ENCODE data around the gene DOCK10. TPM values are rescaled to one million over a fixed set of nuclear protein-coding genes. Genes with fewer than 3 reads are reported as not detected.

DOCK10 gene
- total and polyA plus RNA-seq, 2 donors (not counting 3 experiments of a cell fraction or from before 2014, with no cell fraction given), result 5.8 to 23.0 TPM

DNA sequence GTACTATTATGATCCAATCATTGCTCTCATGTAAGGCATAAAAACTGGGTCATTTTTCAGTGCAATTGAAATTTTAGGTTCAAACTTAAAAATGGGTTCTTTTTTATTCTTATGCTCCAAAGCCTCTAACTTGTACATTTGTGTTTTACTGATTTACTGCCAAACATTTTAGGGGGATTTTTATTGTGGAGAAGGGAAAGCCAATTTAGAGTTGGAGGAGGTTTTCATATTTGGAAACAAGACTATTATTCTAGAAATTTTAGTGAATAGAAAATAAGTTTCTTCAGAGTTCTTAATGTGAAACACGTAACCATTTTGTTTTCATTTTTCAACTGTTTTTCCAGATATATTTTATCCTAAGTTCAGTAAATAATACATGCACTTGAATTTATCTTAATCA is 138.6 kb downstream of the DOCK10 start:
- H4K20me1 ChIP-seq (replicated peaks; ENCODE audit: control insufficient read depth, extremely low read depth, insufficient read depth, low read length), result no peaks in the 10 kb centered on the region
- no peak overlapping the region for H3K27ac ChIP-seq (ENCODE audit: insufficient read depth, low read depth, low read length)
- H3K4me3 ChIP-seq (replicated peaks in 1 of 3; ENCODE audit: insufficient read depth in 1 of 3, low read depth in 1 of 3, low read length in 3 of 3), result no peak overlapping the region
- no peaks in the 10 kb centered on the region for H3K27me3 ChIP-seq (ENCODE audit: control insufficient read depth in 2 of 2, insufficient read depth in 2 of 2, low read length in 2 of 2)
- ChIA-PET CTCF (no interaction called here), POLR2A (no interaction called here)
- H2AFZ ChIP-seq (ENCODE audit: low read depth, low read length), result no peak overlapping the region
- no peak overlapping the region for H3K4me2 ChIP-seq (ENCODE audit: insufficient read depth, low read length)
- H3K9me3 ChIP-seq (replicated peaks; ENCODE audit: control insufficient read depth, insufficient read depth, low read length), result no peaks in the 10 kb centered on the region
- DNase-seq (ENCODE audit: low read depth, low spot score) (no peak), FAIRE-seq (no peak)
- no peaks in the 10 kb centered on the region for H3K4me1 ChIP-seq (ENCODE audit: control insufficient read depth, extremely low read depth, insufficient read depth, low read length)
- intact Hi-C loops (cut with micrococcal nuclease), result no loop called here
- H3K36me3 ChIP-seq (ENCODE audit: control insufficient read depth in 2 of 2, extremely low read depth in 1 of 2, insufficient read depth in 2 of 2, low read length in 2 of 2), result no peaks in the 10 kb centered on the region
- no peak overlapping the region for H3K9ac ChIP-seq (replicated peaks; ENCODE audit: extremely low read depth, insufficient read depth, low read length)
- BruUV-seq (replicated peaks), result no TSS peak
- no peaks in the 10 kb centered on the region for H3K9me1 ChIP-seq (replicated peaks; ENCODE audit: control insufficient read depth, extremely low read depth, insufficient read depth, low read length)
- dilution Hi-C loops (cut with MboI; ENCODE audit: extremely low pct_ligation_motif_present, low sequenced_read_pairs), result no loop called here
- TF ChIP-seq FOS (IDR thresholded peaks at IDR 0.05; ENCODE audit: borderline replicate concordance, insufficient read depth, low read length) (no peak), MYC (IDR thresholded peaks at IDR 0.05; ENCODE audit: low read depth, low read length) (no peak), JUN (IDR thresholded peaks at IDR 0.05; ENCODE audit: borderline replicate concordance, insufficient read depth, insufficient read length, low read depth) (no peak)
- TF ChIP-seq, protein P1, sequence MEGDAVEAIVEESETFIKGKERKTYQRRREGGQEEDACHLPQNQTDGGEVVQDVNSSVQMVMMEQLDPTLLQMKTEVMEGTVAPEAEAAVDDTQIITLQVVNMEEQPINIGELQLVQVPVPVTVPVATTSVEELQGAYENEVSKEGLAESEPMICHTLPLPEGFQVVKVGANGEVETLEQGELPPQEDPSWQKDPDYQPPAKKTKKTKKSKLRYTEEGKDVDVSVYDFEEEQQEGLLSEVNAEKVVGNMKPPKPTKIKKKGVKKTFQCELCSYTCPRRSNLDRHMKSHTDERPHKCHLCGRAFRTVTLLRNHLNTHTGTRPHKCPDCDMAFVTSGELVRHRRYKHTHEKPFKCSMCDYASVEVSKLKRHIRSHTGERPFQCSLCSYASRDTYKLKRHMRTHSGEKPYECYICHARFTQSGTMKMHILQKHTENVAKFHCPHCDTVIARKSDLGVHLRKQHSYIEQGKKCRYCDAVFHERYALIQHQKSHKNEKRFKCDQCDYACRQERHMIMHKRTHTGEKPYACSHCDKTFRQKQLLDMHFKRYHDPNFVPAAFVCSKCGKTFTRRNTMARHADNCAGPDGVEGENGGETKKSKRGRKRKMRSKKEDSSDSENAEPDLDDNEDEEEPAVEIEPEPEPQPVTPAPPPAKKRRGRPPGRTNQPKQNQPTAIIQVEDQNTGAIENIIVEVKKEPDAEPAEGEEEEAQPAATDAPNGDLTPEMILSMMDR (IDR thresholded peaks at IDR 0.05; ENCODE audit: extremely low read depth in 1 of 2, insufficient read depth in 1 of 2, low read depth in 1 of 2, low read length in 2 of 2), result no peak
- peaks cover 14% of the 10 kb centered on the region for H3K79me2 ChIP-seq (ENCODE audit: control insufficient read depth, insufficient read depth, low read length)

DNA sequence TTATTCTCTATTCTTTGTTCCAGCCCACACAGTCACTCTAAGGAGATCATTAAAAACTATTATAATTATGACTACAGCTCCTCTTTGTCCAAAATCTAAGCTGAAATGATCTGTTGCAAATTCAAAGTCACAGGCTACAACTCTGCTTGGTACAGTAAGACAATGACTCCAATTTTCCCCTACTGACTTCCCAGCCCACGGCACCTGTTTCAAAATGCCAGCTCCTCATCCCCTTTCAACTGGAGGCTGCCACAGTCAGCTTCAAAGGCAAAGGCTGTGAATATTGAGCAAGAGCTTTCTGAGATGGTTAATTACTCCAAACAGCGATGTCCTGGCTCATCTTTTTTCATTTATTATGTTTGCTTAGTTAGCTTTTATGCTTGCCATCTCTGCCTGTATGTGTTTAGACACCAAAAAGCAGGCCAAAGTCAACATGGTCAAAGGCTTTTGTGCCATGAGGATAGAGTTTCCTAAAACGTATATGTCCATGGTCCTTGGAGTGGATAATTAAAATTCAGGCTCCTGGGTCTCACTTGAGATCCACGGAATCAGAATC is 141.1 kb downstream of the DOCK10 start:
- H3K4me2 ChIP-seq (ENCODE audit: insufficient read depth, low read length), result no peak overlapping the region
- BruUV-seq (replicated peaks), result no TSS peak
- no peak for TF ChIP-seq FOS (IDR thresholded peaks at IDR 0.05; ENCODE audit: borderline replicate concordance, insufficient read depth, low read length)
- TF ChIP-seq, protein P2, sequence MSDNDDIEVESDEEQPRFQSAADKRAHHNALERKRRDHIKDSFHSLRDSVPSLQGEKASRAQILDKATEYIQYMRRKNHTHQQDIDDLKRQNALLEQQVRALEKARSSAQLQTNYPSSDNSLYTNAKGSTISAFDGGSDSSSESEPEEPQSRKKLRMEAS (IDR thresholded peaks at IDR 0.05; ENCODE audit: insufficient read depth, insufficient read length), result no peak
- no peak for TF ChIP-seq POLR2A (IDR thresholded peaks at IDR 0.05; ENCODE audit: low read depth, low read length)
- TF ChIP-seq GATA2 (IDR thresholded peaks at IDR 0.05; ENCODE audit: insufficient read depth, insufficient read length, low read depth, low read length), result no peak
- no peak for TF ChIP-seq EZH2 (IDR thresholded peaks at IDR 0.05; ENCODE audit: borderline replicate concordance, low read depth, low read length, severe bottlenecking)
- no peak overlapping the region for H3K27ac ChIP-seq (ENCODE audit: insufficient read depth, low read depth, low read length)
- no peak for FAIRE-seq
- DNase-seq (ENCODE audit: low read depth, low spot score), result no peak
- no peaks in the 10 kb centered on the region for H3K27me3 ChIP-seq (ENCODE audit: control insufficient read depth in 2 of 2, insufficient read depth in 2 of 2, low read length in 2 of 2)
- intact Hi-C loops (cut with micrococcal nuclease) (no loop called here), dilution Hi-C loops (cut with MboI; ENCODE audit: extremely low pct_ligation_motif_present, low sequenced_read_pairs) (no loop called here)
- H3K36me3 ChIP-seq (ENCODE audit: control insufficient read depth in 2 of 2, extremely low read depth in 1 of 2, insufficient read depth in 2 of 2, low read length in 2 of 2), result no peaks in the 10 kb centered on the region
- ChIA-PET POLR2A (no interaction called here), CTCF (interaction anchor here (0.7 to 0.9 kb wide), 2 partner anchors 9 to 14 kb away, joined by 3 read pairs; no protein-coding TSS in a partner anchor)
- no peaks in the 10 kb centered on the region for H3K4me1 ChIP-seq (ENCODE audit: control insufficient read depth, extremely low read depth, insufficient read depth, low read length)
- H3K9me1 ChIP-seq (replicated peaks; ENCODE audit: control insufficient read depth, extremely low read depth, insufficient read depth, low read length), result no peaks in the 10 kb centered on the region
- no peak overlapping the region for H2AFZ ChIP-seq (ENCODE audit: low read depth, low read length)
- no peak overlapping the region for H3K4me3 ChIP-seq (replicated peaks in 1 of 3; ENCODE audit: insufficient read depth in 1 of 3, low read depth in 1 of 3, low read length in 3 of 3)
- H3K9me3 ChIP-seq (replicated peaks; ENCODE audit: control insufficient read depth, insufficient read depth, low read length), result no peaks in the 10 kb centered on the region
- H4K20me1 ChIP-seq (replicated peaks; ENCODE audit: control insufficient read depth, extremely low read depth, insufficient read depth, low read length), result no peaks in the 10 kb centered on the region
- peaks cover 8% of the 10 kb centered on the region for H3K79me2 ChIP-seq (ENCODE audit: control insufficient read depth, insufficient read depth, low read length)
- H3K9ac ChIP-seq (replicated peaks; ENCODE audit: extremely low read depth, insufficient read depth, low read length), result no peak overlapping the region
